ENCODE data around the gene VWA8. TPM values are rescaled to one million over a fixed set of nuclear protein-coding genes. Genes with fewer than 3 reads are reported as not detected.

The VWA8 gene
- total RNA-seq, 1 donor from 2014 or later: 14.6 TPM

- H3K27me3 ChIP-seq (ENCODE audit: control insufficient read depth, insufficient read depth, low read length): no peaks in the 10 kb centered on the region
- TF ChIP-seq CTCF (IDR thresholded peaks at IDR 0.05; ENCODE audit: insufficient read depth, low read length, poor library complexity, severe bottlenecking): no peak
- no peak overlapping the region for H3K4me3 ChIP-seq (ENCODE audit: low read depth, low read length)
- no peak for DNase-seq (ENCODE audit: low read depth)
- no peaks in the 10 kb centered on the region for H3K36me3 ChIP-seq (ENCODE audit: control insufficient read depth, insufficient read depth, low read length)
Observed at GRCh38 chr13:41767801-41768200, 193.1 kb downstream of the VWA8 start.

GRCh38 chr13:41766439-41766838 lies 194.5 kb downstream of the VWA8 start:
- Histone ChIP-seq H3K4me3 (ENCODE audit: low read depth, low read length) (no peak overlapping the region), H3K27me3 (ENCODE audit: control insufficient read depth, insufficient read depth, low read length) (no peaks in the 10 kb centered on the region), H3K36me3 (ENCODE audit: control insufficient read depth, insufficient read depth, low read length) (no peaks in the 10 kb centered on the region)
- no peak for DNase-seq (ENCODE audit: low read depth)
- TF ChIP-seq CTCF (IDR thresholded peaks at IDR 0.05; ENCODE audit: insufficient read depth, low read length, poor library complexity, severe bottlenecking): no peak

GRCh38 chr13:41765813-41766212 lies 195.1 kb downstream of the VWA8 start:
- no peak for TF ChIP-seq CTCF (IDR thresholded peaks at IDR 0.05; ENCODE audit: insufficient read depth, low read length, poor library complexity, severe bottlenecking)
- H3K36me3 ChIP-seq (ENCODE audit: control insufficient read depth, insufficient read depth, low read length): no peaks in the 10 kb centered on the region
- no peaks in the 10 kb centered on the region for H3K27me3 ChIP-seq (ENCODE audit: control insufficient read depth, insufficient read depth, low read length)
- no peak for DNase-seq (ENCODE audit: low read depth)
- H3K4me3 ChIP-seq (ENCODE audit: low read depth, low read length): no peak overlapping the region

GRCh38 chr13:41765020-41765419 lies 195.9 kb downstream of the VWA8 start:
- Histone ChIP-seq H3K36me3 (ENCODE audit: control insufficient read depth, insufficient read depth, low read length) (no peaks in the 10 kb centered on the region), H3K4me3 (ENCODE audit: low read depth, low read length) (no peak overlapping the region), H3K27me3 (ENCODE audit: control insufficient read depth, insufficient read depth, low read length) (no peaks in the 10 kb centered on the region)
- TF ChIP-seq CTCF (IDR thresholded peaks at IDR 0.05; ENCODE audit: insufficient read depth, low read length, poor library complexity, severe bottlenecking): no peak
- no peak for DNase-seq (ENCODE audit: low read depth)

GRCh38 chr13:41764558-41764957 lies 196.4 kb downstream of the VWA8 start:
- no peaks in the 10 kb centered on the region for H3K27me3 ChIP-seq (ENCODE audit: control insufficient read depth, insufficient read depth, low read length)
- no peak for DNase-seq (ENCODE audit: low read depth)
- no peaks in the 10 kb centered on the region for H3K36me3 ChIP-seq (ENCODE audit: control insufficient read depth, insufficient read depth, low read length)
- no peak for TF ChIP-seq CTCF (IDR thresholded peaks at IDR 0.05; ENCODE audit: insufficient read depth, low read length, poor library complexity, severe bottlenecking)
- no peak overlapping the region for H3K4me3 ChIP-seq (ENCODE audit: low read depth, low read length)

- DNase-seq (ENCODE audit: low read depth): no peak
- Histone ChIP-seq H3K27me3 (ENCODE audit: control insufficient read depth, insufficient read depth, low read length) (no peaks in the 10 kb centered on the region), H3K4me3 (ENCODE audit: low read depth, low read length) (no peak overlapping the region), H3K36me3 (ENCODE audit: control insufficient read depth, insufficient read depth, low read length) (no peaks in the 10 kb centered on the region)
- no peak for TF ChIP-seq CTCF (IDR thresholded peaks at IDR 0.05; ENCODE audit: insufficient read depth, low read length, poor library complexity, severe bottlenecking)
Observed at GRCh38 chr13:41763782-41764181, 197.1 kb downstream of the VWA8 start.
